Activated T-cell treated with anti-CD3 and anti-CD28 coated beads, Interleukin-2, amount 50 U/mL, for 48 hours (primary cell): Measurements from ENCODE around the gene NUP210.

Experiments
- DNase-seq, 2 experiments: peaks; one replicate each; pipeline ENCODE4 v3.0.0-alpha.2; 2020

The NUP210 gene

GRCh38 chr3:13269711-13270378 lies 150.3 kb downstream of the NUP210 start:
- DNase-seq = no peak

GRCh38 chr3:13268961-13269441 lies 151.1 kb downstream of the NUP210 start:
- DNase-seq = no peak

- DNase-seq = no peak
Observed at GRCh38 chr3:13268120-13268519, 152.0 kb downstream of the NUP210 start.

- DNase-seq = no peak
Observed at GRCh38 chr3:13266651-13267362, 153.3 kb downstream of the NUP210 start.
